Natural killer cell (primary cell): ENCODE results near the gene XPOT. TPM values are rescaled to one million over a fixed set of nuclear protein-coding genes. Genes with fewer than 3 reads are reported as not detected.
"Not testable (repeated sequence)": the region's sequence is repeated elsewhere in the genome, so short reads cannot be mapped to it uniquely, and the experiment has no call there.

Experiments used
- ATAC-seq, 3 donors: fragments of 150-1000 bp in 2 of 3; fragments of 200-7000 bp in 1 of 3; cut with Tn5 transposase; 1 replicate in 1 of 3; 2 replicates in 2 of 3; pipeline ENCODE4 v1.10.0; 2021; ENCODE audit warnings: mild to moderate bottlenecking in 2 of 3, moderate library complexity in 2 of 3
- DNase-seq, 2 donors: peaks; one replicate each; pipeline versions ENCODE4 v3.0.0 to v3.0.0-alpha.2; 2013 to 2021; ENCODE audit warnings: mixed read lengths in 1 of 2
- H3K27ac ChIP-seq: one replicate; pipeline ENCODE4 v1.5.1; 2013; ENCODE audit warnings: mild to moderate bottlenecking, low read length
- H3K27me3 ChIP-seq: one replicate; pipeline ENCODE4 v1.6.1; 2013; ENCODE audit warnings: low read length; ENCODE audit not compliant: control insufficient read depth, insufficient read depth
- H3K36me3 ChIP-seq: one replicate; pipeline ENCODE4 v1.6.1; 2013; ENCODE audit warnings: low read length; ENCODE audit not compliant: control insufficient read depth, insufficient read depth
- H3K4me1 ChIP-seq: one replicate; pipeline ENCODE4 v1.6.1; 2013; ENCODE audit warnings: low read length; ENCODE audit not compliant: control insufficient read depth, insufficient read depth
- H3K4me3 ChIP-seq: one replicate; pipeline ENCODE4 v1.5.1; 2013; ENCODE audit warnings: low read length
- H3K9me3 ChIP-seq: one replicate; pipeline ENCODE4 v1.6.1; 2013; ENCODE audit warnings: low read length; ENCODE audit not compliant: control insufficient read depth, insufficient read depth
- H3K27ac Mint-ChIP-seq, 2 donors: one replicate each; pipeline ENCODE4 v1.8.0; 2022; ENCODE audit warnings: mild to moderate bottlenecking in 2 of 2, mixed read lengths in 2 of 2, moderate library complexity in 1 of 2
- H3K27me3 Mint-ChIP-seq, 2 donors: one replicate each; pipeline ENCODE4 v1.8.0; 2022; ENCODE audit warnings: low read depth in 2 of 2, mixed read lengths in 2 of 2
- H3K36me3 Mint-ChIP-seq: one replicate; pipeline ENCODE4 v1.8.0; 2022; ENCODE audit warnings: mixed read lengths
- H3K4me1 Mint-ChIP-seq, 2 donors: one replicate each; pipeline ENCODE4 v1.8.0; 2022; ENCODE audit warnings: mixed read lengths in 2 of 2
- H3K4me3 Mint-ChIP-seq: one replicate; pipeline ENCODE4 v1.8.0; 2022; ENCODE audit warnings: mild to moderate bottlenecking, moderate library complexity, mixed read lengths
- H3K9me3 Mint-ChIP-seq, 2 donors: one replicate each; pipeline ENCODE4 v1.8.0; 2022; ENCODE audit warnings: mixed read lengths in 2 of 2
- WGBS: methylation state at CpG from one replicate; pipeline ENCODE4 v1.1.7; 2013; ENCODE audit warnings: missing lambda C conversion rate; ENCODE audit not compliant: insufficient coverage; 5-methylcytosine and 5-hydroxymethylcytosine counted together
- intact Hi-C: fragments of 100-400 bp; cut with micrococcal nuclease; formaldehyde crosslinking; loops from one replicate; pipeline ENCODE4 v1.14.2; 2022
- total RNA-seq, 4 donors: library from RNA; stranded (reverse); fragments of 120-200 nt in 1 of 4; gene quantifications; one replicate each; pipeline versions ENCODE4 v1.2.3 to v1.2.4, GENCODE V29; 2013 to 2022
- TF ChIP-seq, protein P1 (sequence below): fragments of 200-600 bp; IDR thresholded peaks from one replicate; pipeline ENCODE4 v1.8.0; 2022; ENCODE audit warnings: antibody characterized with exemption

XPOT gene, protein sequence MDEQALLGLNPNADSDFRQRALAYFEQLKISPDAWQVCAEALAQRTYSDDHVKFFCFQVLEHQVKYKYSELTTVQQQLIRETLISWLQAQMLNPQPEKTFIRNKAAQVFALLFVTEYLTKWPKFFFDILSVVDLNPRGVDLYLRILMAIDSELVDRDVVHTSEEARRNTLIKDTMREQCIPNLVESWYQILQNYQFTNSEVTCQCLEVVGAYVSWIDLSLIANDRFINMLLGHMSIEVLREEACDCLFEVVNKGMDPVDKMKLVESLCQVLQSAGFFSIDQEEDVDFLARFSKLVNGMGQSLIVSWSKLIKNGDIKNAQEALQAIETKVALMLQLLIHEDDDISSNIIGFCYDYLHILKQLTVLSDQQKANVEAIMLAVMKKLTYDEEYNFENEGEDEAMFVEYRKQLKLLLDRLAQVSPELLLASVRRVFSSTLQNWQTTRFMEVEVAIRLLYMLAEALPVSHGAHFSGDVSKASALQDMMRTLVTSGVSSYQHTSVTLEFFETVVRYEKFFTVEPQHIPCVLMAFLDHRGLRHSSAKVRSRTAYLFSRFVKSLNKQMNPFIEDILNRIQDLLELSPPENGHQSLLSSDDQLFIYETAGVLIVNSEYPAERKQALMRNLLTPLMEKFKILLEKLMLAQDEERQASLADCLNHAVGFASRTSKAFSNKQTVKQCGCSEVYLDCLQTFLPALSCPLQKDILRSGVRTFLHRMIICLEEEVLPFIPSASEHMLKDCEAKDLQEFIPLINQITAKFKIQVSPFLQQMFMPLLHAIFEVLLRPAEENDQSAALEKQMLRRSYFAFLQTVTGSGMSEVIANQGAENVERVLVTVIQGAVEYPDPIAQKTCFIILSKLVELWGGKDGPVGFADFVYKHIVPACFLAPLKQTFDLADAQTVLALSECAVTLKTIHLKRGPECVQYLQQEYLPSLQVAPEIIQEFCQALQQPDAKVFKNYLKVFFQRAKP
- 10 to 100 TPM; 39.8 to 51.5 (median 45.0) TPM for total RNA-seq
- 53.2 TPM for total RNA-seq (2013)

DNA sequence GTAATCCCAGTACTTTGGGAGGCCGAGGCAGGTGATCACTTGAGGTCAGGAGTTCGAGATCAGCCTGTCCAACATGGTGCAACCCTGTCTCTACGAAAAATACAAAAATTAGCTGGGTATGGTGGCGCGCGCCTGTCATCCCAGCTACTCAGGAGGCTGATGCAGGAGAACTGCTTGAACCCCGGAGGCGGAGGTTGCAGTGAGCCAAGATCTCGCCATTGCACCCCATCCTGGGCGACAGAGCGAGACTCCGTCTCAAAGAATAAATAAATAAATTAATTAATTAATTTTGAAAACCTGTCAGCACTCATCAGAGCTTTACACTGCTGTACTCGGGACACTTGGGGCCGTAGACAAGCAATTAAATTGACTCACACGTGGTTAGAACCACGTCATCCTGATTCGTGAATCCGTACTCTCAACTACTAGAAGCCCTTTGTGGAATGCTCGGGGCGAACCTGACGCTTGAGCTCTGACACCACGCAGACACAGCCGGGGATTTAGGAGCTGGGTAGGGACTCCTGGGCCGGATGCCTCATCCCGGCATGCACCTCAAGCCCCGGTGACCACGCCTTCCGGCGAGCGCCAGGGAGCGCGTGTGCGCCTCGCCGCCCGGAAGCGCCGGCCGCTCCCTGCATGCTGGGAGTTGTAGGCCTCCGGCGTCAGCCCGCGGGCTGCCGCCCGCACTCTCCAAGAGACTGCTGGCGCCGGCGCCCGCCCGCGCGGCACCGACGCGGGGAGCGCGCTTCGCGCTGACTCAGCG lies at the start of gene XPOT:
Gene XPOT, plus strand, starts transcription at position 686 of the 763 bp plus-strand sequence. CDS start 5,644 bp downstream, outside the sequence.
- ATAC-seq = peak; percentile 90 to 98 (median 93)
- Mint-ChIP-seq H3K4me1 (peaks cover 8 to 15% of the 10 kb centered on the region in 2 donors), H3K9me3 (no peaks in the 10 kb centered on the region), H3K27me3 (peaks cover 8 to 10% of the 10 kb centered on the region in 2 donors), H3K27ac (peak within 1 kb of the TSS; percentile 88 to 98), H3K36me3 (no peaks in the 10 kb centered on the region), H3K4me3 (peak within 1 kb of the TSS; percentile 99)
- intact Hi-C loops = loop anchor here (1.0 to 10.0 kb wide), 3 partner anchors 49 to 761 kb away; partner anchors contain the start of genes KICS2, LEMD3 and TBK1
- TF ChIP-seq, protein P1, sequence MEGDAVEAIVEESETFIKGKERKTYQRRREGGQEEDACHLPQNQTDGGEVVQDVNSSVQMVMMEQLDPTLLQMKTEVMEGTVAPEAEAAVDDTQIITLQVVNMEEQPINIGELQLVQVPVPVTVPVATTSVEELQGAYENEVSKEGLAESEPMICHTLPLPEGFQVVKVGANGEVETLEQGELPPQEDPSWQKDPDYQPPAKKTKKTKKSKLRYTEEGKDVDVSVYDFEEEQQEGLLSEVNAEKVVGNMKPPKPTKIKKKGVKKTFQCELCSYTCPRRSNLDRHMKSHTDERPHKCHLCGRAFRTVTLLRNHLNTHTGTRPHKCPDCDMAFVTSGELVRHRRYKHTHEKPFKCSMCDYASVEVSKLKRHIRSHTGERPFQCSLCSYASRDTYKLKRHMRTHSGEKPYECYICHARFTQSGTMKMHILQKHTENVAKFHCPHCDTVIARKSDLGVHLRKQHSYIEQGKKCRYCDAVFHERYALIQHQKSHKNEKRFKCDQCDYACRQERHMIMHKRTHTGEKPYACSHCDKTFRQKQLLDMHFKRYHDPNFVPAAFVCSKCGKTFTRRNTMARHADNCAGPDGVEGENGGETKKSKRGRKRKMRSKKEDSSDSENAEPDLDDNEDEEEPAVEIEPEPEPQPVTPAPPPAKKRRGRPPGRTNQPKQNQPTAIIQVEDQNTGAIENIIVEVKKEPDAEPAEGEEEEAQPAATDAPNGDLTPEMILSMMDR = no peak
- Histone ChIP-seq H3K27ac (peak within 1 kb of the TSS; percentile 96), H3K9me3 (no peaks in the 10 kb centered on the region), H3K4me1 (peaks cover 18% of the 10 kb centered on the region), H3K27me3 (no peaks in the 10 kb centered on the region), H3K4me3 (peak within 1 kb of the TSS; percentile 100), H3K36me3 (no peaks in the 10 kb centered on the region)
- WGBS = 12% methylated on average over 57 of the region's 60 CpGs
- peak; percentile 87 to 98 for DNase-seq

GRCh38 chr12:64356209-64356608 lies 48.0 kb upstream of the XPOT start:
- H3K27me3 ChIP-seq, H3K36me3 ChIP-seq, H3K27me3 Mint-ChIP-seq, H3K36me3 Mint-ChIP-seq, H3K9me3 ChIP-seq, H3K27ac ChIP-seq, H3K4me3 ChIP-seq, H3K4me1 Mint-ChIP-seq, H3K9me3 Mint-ChIP-seq, ATAC-seq, H3K4me3 Mint-ChIP-seq, H3K27ac Mint-ChIP-seq, DNase-seq, H3K4me1 ChIP-seq, intact Hi-C loops: not testable (repeated sequence)
- 82% methylated on average over 2 of the region's 2 CpGs for WGBS

DNA sequence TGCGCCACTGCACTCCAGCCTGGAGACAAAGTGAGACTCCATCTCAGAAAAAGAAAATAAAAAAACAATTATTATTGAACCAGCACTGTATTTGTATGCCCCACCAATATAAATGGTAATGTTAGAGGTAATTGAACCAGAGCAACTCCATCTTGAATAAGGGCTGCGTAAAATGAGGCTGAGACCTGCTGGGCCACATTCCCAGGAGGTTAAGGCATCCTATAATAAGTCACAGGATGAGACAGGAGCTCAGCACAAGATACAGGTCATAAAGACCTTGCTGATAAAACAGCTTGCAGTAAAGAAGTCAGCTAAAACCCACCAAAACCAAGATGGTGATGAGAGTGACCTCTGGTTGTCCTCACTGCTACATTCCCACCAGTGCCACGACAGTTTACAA lies 43.0 kb upstream of the XPOT start:
- H3K27me3 ChIP-seq, H3K9me3 ChIP-seq, H3K4me1 ChIP-seq, H3K9me3 Mint-ChIP-seq, H3K36me3 ChIP-seq, H3K4me3 ChIP-seq, intact Hi-C loops, H3K36me3 Mint-ChIP-seq, H3K4me1 Mint-ChIP-seq, H3K27ac Mint-ChIP-seq, H3K4me3 Mint-ChIP-seq, H3K27me3 Mint-ChIP-seq, ATAC-seq, DNase-seq, H3K27ac ChIP-seq: not testable (repeated sequence)
- WGBS = 95% methylated on average over 2 of the region's 3 CpGs

GRCh38 chr12:64362721-64363305 lies 41.4 kb upstream of the XPOT start:
- no peak overlapping the region for H3K4me3 ChIP-seq
- Mint-ChIP-seq H3K27ac (no peak overlapping the region), H3K4me3 (no peak overlapping the region), H3K4me1 (no peaks in the 10 kb centered on the region), H3K36me3 (no peaks in the 10 kb centered on the region), H3K9me3 (no peaks in the 10 kb centered on the region), H3K27me3 (no peaks in the 10 kb centered on the region)
- H3K4me1 ChIP-seq = no peaks in the 10 kb centered on the region
- DNase-seq (no peak), ATAC-seq (no peak)
- no peak overlapping the region for H3K27ac ChIP-seq
- WGBS = 90% methylated on average over 4 of the region's 4 CpGs
- H3K9me3 ChIP-seq = no peaks in the 10 kb centered on the region
- TF ChIP-seq, protein P1 = no peak
- no peaks in the 10 kb centered on the region for H3K27me3 ChIP-seq
- H3K36me3 ChIP-seq = no peaks in the 10 kb centered on the region
- intact Hi-C loops = no loop called here
